Measurements from ENCODE around the gene PEMT. TPM values are rescaled to one million over a fixed set of nuclear protein-coding genes. Genes with fewer than 3 reads are reported as not detected.

The PEMT gene
- polyA plus RNA-seq, 1 donor: 24.2 TPM

Other genes starting within 250 kb of the PEMT start
- gene MED9, start 114.7 kb downstream of the PEMT start, polyA plus RNA-seq (ENCODE audit: insufficient read length): 15.9 TPM
- gene RASD1, start 95.3 kb downstream of the PEMT start, polyA plus RNA-seq (ENCODE audit: insufficient read length): 6.0 TPM
- 17.8 TPM for gene RAI1, start 89.8 kb upstream of the PEMT start, polyA plus RNA-seq (ENCODE audit: insufficient read length)
- gene SREBF1, start 245.3 kb upstream of the PEMT start, polyA plus RNA-seq (ENCODE audit: insufficient read length): 33.2 TPM